A549 (cell line): ENCODE results near the gene MUC7.

Experiments used
- CBX2 ChIP-seq: fragments of 200-600 bp; sonication (generic); IDR thresholded peaks from 2 replicates; pipeline ENCODE4 v1.6.1; 2016; ENCODE audit warnings: low read depth, mild to moderate bottlenecking, borderline replicate concordance
- EHMT2 ChIP-seq: fragments of 200-600 bp; sonication (generic); IDR thresholded peaks from 2 replicates; pipeline ENCODE4 v1.6.1; 2016; ENCODE audit warnings: antibody characterized with exemption, low read depth, mild to moderate bottlenecking, moderate library complexity
- EP300 ChIP-seq, 2 experiments: fragments of >200 bp; sonication (Bioruptor Twin); formaldehyde crosslinking; IDR thresholded peaks; 2 replicates in 1 of 2; 3 replicates in 1 of 2; pipeline ENCODE4 v1.6.1; 2016 to 2017
- FOXS1 ChIP-seq: fragments of 250-450 bp; sonication (Bioruptor Pico); IDR thresholded peaks from 2 replicates; pipeline ENCODE4 v1.5.0; 2020; ENCODE audit warnings: mild to moderate bottlenecking, moderate library complexity
- JUNB ChIP-seq: fragments of >200 bp; sonication (Bioruptor Twin); formaldehyde crosslinking; IDR thresholded peaks from 2 replicates; pipeline ENCODE4 v1.6.1; 2016
- KDM1A ChIP-seq: fragments of 200-600 bp; sonication (generic); IDR thresholded peaks from 2 replicates; pipeline ENCODE4 v1.6.1; 2016; ENCODE audit warnings: low read depth, mild to moderate bottlenecking
- KDM5A ChIP-seq: fragments of 200-600 bp; sonication (generic); IDR thresholded peaks from 2 replicates; pipeline ENCODE4 v1.6.1; 2016; ENCODE audit warnings: antibody characterized with exemption, mild to moderate bottlenecking
- NR3C1 ChIP-seq: fragments of >200 bp; sonication (Bioruptor Twin); formaldehyde crosslinking; IDR thresholded peaks from 3 replicates; pipeline ENCODE4 v1.6.1; 2017
- POLR2A ChIP-seq: IDR thresholded peaks from 2 replicates; pipeline ENCODE4 v1.6.1; 2012; ENCODE audit warnings: mild to moderate bottlenecking, low read length
- RNF2 ChIP-seq: fragments of 200-600 bp; sonication (generic); IDR thresholded peaks from 2 replicates; pipeline ENCODE4 v1.6.1; 2016; ENCODE audit warnings: low read depth, mild to moderate bottlenecking, antibody characterized with exemption, moderate library complexity, borderline replicate concordance
- TF ChIP-seq, protein P1 (sequence below): fragments of >200 bp; sonication (Bioruptor Twin); formaldehyde crosslinking; IDR thresholded peaks from 3 replicates; pipeline ENCODE4 v1.5.1; 2016
- TF ChIP-seq, protein P2 (sequence below): fragments of 200-600 bp; sonication (generic); IDR thresholded peaks from 2 replicates; pipeline ENCODE4 v1.6.1; 2016; ENCODE audit warnings: antibody characterized with exemption, mild to moderate bottlenecking, moderate library complexity

DNA sequence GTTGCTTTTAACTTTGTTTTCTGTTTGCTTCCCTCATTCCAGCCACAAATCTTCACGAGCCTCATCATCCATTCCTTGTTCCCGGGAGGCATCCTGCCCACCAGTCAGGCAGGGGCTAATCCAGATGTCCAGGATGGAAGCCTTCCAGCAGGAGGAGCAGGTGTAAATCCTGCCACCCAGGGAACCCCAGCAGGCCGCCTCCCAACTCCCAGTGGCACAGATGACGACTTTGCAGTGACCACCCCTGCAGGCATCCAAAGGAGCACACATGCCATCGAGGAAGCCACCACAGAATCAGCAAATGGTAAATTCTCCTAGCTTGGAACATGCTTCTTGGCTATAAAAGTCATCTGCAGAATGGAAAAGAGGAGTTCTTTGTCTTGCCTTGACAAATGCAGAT, 59.0 kb downstream of the MUC7 start:
- no peak for TF ChIP-seq JUNB
- no peak for TF ChIP-seq FOXS1 (CRISPR knock-in tag)
- TF ChIP-seq, protein P1, sequence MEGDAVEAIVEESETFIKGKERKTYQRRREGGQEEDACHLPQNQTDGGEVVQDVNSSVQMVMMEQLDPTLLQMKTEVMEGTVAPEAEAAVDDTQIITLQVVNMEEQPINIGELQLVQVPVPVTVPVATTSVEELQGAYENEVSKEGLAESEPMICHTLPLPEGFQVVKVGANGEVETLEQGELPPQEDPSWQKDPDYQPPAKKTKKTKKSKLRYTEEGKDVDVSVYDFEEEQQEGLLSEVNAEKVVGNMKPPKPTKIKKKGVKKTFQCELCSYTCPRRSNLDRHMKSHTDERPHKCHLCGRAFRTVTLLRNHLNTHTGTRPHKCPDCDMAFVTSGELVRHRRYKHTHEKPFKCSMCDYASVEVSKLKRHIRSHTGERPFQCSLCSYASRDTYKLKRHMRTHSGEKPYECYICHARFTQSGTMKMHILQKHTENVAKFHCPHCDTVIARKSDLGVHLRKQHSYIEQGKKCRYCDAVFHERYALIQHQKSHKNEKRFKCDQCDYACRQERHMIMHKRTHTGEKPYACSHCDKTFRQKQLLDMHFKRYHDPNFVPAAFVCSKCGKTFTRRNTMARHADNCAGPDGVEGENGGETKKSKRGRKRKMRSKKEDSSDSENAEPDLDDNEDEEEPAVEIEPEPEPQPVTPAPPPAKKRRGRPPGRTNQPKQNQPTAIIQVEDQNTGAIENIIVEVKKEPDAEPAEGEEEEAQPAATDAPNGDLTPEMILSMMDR: no peak
- TF ChIP-seq NR3C1: no peak
- TF ChIP-seq, protein P2, sequence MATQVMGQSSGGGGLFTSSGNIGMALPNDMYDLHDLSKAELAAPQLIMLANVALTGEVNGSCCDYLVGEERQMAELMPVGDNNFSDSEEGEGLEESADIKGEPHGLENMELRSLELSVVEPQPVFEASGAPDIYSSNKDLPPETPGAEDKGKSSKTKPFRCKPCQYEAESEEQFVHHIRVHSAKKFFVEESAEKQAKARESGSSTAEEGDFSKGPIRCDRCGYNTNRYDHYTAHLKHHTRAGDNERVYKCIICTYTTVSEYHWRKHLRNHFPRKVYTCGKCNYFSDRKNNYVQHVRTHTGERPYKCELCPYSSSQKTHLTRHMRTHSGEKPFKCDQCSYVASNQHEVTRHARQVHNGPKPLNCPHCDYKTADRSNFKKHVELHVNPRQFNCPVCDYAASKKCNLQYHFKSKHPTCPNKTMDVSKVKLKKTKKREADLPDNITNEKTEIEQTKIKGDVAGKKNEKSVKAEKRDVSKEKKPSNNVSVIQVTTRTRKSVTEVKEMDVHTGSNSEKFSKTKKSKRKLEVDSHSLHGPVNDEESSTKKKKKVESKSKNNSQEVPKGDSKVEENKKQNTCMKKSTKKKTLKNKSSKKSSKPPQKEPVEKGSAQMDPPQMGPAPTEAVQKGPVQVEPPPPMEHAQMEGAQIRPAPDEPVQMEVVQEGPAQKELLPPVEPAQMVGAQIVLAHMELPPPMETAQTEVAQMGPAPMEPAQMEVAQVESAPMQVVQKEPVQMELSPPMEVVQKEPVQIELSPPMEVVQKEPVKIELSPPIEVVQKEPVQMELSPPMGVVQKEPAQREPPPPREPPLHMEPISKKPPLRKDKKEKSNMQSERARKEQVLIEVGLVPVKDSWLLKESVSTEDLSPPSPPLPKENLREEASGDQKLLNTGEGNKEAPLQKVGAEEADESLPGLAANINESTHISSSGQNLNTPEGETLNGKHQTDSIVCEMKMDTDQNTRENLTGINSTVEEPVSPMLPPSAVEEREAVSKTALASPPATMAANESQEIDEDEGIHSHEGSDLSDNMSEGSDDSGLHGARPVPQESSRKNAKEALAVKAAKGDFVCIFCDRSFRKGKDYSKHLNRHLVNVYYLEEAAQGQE: no peak
- no peak for TF ChIP-seq POLR2A
- no peak for TF ChIP-seq EHMT2
- no peak for TF ChIP-seq RNF2
- TF ChIP-seq EP300 (IDR thresholded peaks at IDR 0.05): no peak
- TF ChIP-seq CBX2: no peak
- TF ChIP-seq KDM1A: no peak
- TF ChIP-seq KDM5A: no peak
